Mucosa of rectum (tissue), 2 donors: ENCODE measurements around the gene CACNA1S.

Source experiments
- H3K27ac ChIP-seq, 2 donors: one replicate each; pipeline ENCODE4 v1.7.0; 2013; ENCODE audit warnings: inconsistent platforms in 2 of 2, low read depth in 2 of 2, low read length in 2 of 2
- H3K27me3 ChIP-seq, 2 donors: one replicate each; pipeline ENCODE4 v1.7.0; 2013; ENCODE audit warnings: low read length in 2 of 2; ENCODE audit not compliant: control insufficient read depth in 2 of 2, insufficient read depth in 2 of 2
- H3K36me3 ChIP-seq, 2 donors: one replicate each; pipeline ENCODE4 v1.7.0; 2013; ENCODE audit warnings: low read length in 2 of 2; ENCODE audit not compliant: control insufficient read depth in 2 of 2, insufficient read depth in 2 of 2
- H3K4me1 ChIP-seq, 2 donors: one replicate each; pipeline ENCODE4 v1.7.0; 2013; ENCODE audit warnings: low read length in 2 of 2, mild to moderate bottlenecking in 1 of 2; ENCODE audit not compliant: control insufficient read depth in 2 of 2, insufficient read depth in 2 of 2
- H3K4me3 ChIP-seq, 2 donors: one replicate each; pipeline ENCODE4 v1.7.0; 2013; ENCODE audit warnings: low read length in 2 of 2
- H3K9ac ChIP-seq, 2 donors: one replicate each; pipeline ENCODE4 v1.7.0; 2013; ENCODE audit warnings: low read length in 2 of 2, low read depth in 1 of 2, mild to moderate bottlenecking in 1 of 2
- H3K9me3 ChIP-seq, 2 donors: one replicate each; pipeline ENCODE4 v1.7.0; 2013; ENCODE audit warnings: low read length in 2 of 2; ENCODE audit not compliant: control insufficient read depth in 2 of 2
- donor health status: healthy.
- donor health status: Normal muscosa, but diverticular disease.

CACNA1S gene

GRCh38 chr1:201084295-201084694, 27.9 kb downstream of the CACNA1S start:
- no peak overlapping the region for H3K4me3 ChIP-seq
- H3K4me1 ChIP-seq, result no peaks in the 10 kb centered on the region
- H3K27ac ChIP-seq, result no peak overlapping the region
- H3K9ac ChIP-seq, result no peak overlapping the region
- no peaks in the 10 kb centered on the region for H3K36me3 ChIP-seq
- H3K9me3 ChIP-seq, result no peaks in the 10 kb centered on the region
- H3K27me3 ChIP-seq, result peaks cover 3% of the 10 kb centered on the region in 2 donors

DNA sequence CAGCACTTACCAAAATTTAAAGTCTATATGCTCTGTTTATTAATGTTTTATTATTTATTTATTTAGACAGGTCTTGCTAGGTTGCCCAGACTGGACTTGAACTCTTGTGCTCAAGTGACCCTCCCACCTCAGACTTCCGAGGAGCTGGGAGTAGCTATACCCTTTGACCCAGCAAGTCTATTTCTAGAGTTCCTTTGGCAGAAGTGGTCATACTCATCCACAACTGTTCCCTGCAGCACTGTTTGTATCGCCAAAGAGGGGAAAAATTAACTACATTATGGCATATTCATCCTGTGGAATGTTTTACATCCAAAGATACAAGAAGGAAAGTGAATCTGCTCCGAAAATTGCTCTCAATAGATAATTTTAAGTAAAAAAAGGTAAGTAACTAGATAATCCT, 28.5 kb downstream of the CACNA1S start:
- H3K36me3 ChIP-seq, result no peaks in the 10 kb centered on the region
- no peak overlapping the region for H3K9ac ChIP-seq
- H3K27me3 ChIP-seq, result peaks cover 3% of the 10 kb centered on the region in 2 donors
- H3K4me3 ChIP-seq, result no peak overlapping the region
- H3K27ac ChIP-seq, result no peak overlapping the region
- H3K9me3 ChIP-seq, result no peaks in the 10 kb centered on the region
- no peaks in the 10 kb centered on the region for H3K4me1 ChIP-seq

DNA sequence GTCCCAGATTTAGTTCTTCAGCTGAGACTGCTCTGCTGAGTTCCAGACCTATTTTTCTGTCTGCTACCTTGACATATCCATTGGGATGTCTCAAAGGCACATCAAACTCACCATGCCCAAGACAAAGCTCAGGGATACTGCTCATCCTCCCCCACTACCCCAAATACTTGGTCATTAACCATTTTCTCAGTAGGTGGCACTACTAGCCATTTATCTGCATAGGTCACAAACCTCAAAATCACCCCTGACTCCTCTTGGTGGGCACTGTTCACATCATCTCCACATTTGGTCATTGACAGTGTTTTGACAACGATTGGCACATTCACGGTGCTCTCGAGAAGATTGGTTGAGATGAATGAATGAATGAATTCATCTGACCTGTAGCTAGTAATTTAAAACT, 32.1 kb downstream of the CACNA1S start:
- Histone ChIP-seq H3K27me3 (peaks cover 0 to 2% of the 10 kb centered on the region in 2 donors), H3K36me3 (no peaks in the 10 kb centered on the region), H3K9me3 (no peaks in the 10 kb centered on the region), H3K9ac (no peak overlapping the region), H3K27ac (no peak overlapping the region), H3K4me3 (no peak overlapping the region), H3K4me1 (no peaks in the 10 kb centered on the region)

- no peaks in the 10 kb centered on the region for H3K36me3 ChIP-seq
- H3K27me3 ChIP-seq, result no peaks in the 10 kb centered on the region
- no peak overlapping the region for H3K9ac ChIP-seq
- no peak overlapping the region for H3K4me3 ChIP-seq
- H3K27ac ChIP-seq, result no peak overlapping the region
- no peaks in the 10 kb centered on the region for H3K4me1 ChIP-seq
- no peaks in the 10 kb centered on the region for H3K9me3 ChIP-seq
Measured at GRCh38 chr1:201077736-201078135, 34.5 kb downstream of the CACNA1S start.

DNA sequence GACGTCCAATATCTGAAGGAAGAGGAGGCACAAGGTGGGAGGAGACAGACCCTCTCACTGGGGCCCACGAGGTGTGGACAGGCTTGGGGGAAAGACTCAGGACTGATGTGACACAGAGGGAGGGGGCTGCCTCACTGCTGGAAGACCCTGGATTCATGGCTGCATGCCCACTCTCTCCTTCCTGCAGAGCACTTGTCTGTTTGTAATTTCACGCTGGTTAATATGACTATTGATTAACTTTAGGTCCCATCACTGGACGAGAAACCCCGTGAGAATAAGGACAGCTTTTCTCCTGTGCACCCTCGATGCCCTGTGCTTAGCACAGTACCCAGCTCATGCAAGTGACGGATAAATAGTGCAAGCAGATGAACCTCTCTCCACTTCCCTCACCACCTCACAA, 35.1 kb downstream of the CACNA1S start:
- no peaks in the 10 kb centered on the region for H3K4me1 ChIP-seq
- H3K36me3 ChIP-seq, result no peaks in the 10 kb centered on the region
- H3K27ac ChIP-seq, result no peak overlapping the region
- no peak overlapping the region for H3K4me3 ChIP-seq
- H3K9ac ChIP-seq, result no peak overlapping the region
- no peaks in the 10 kb centered on the region for H3K9me3 ChIP-seq
- H3K27me3 ChIP-seq, result peaks cover 0 to under 1% of the 10 kb centered on the region in 2 donors

GRCh38 chr1:201076092-201076491, 36.1 kb downstream of the CACNA1S start:
- H3K27ac ChIP-seq, result no peak overlapping the region
- no peaks in the 10 kb centered on the region for H3K9me3 ChIP-seq
- H3K4me1 ChIP-seq, result no peaks in the 10 kb centered on the region
- no peak overlapping the region for H3K9ac ChIP-seq
- H3K4me3 ChIP-seq, result no peak overlapping the region
- peaks cover 0 to 3% of the 10 kb centered on the region in 2 donors for H3K27me3 ChIP-seq
- no peaks in the 10 kb centered on the region for H3K36me3 ChIP-seq

DNA sequence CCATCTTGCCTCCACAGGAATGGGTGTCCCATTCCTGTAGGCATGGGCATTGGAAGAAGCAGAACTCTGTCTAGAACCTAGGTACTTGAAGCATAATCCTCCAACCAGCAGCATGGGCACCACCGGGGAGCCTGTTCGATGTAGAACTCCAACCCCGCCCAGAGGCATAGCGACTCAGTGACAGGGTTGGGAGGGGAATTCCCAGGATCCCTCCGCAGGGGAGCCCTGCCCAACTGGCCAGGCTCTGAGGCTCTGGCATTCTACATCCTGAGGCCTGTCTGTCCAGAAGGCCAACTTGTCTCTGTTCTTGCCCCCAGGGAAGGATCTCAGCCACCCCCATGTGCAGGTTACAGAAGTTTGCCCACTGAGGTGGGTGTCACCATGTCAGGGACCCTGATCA, 38.2 kb downstream of the CACNA1S start:
- Histone ChIP-seq H3K9me3 (no peaks in the 10 kb centered on the region), H3K27me3 (peaks cover 0 to 3% of the 10 kb centered on the region in 2 donors), H3K4me3 (no peak overlapping the region), H3K9ac (no peak overlapping the region), H3K27ac (no peak overlapping the region), H3K4me1 (no peaks in the 10 kb centered on the region), H3K36me3 (no peaks in the 10 kb centered on the region)

GRCh38 chr1:201072922-201073321, 39.3 kb downstream of the CACNA1S start:
- Histone ChIP-seq H3K4me1 (no peaks in the 10 kb centered on the region), H3K36me3 (no peaks in the 10 kb centered on the region), H3K9me3 (no peaks in the 10 kb centered on the region), H3K9ac (no peak overlapping the region), H3K4me3 (no peak overlapping the region), H3K27ac (no peak overlapping the region), H3K27me3 (peaks cover 0 to 3% of the 10 kb centered on the region in 2 donors)

DNA sequence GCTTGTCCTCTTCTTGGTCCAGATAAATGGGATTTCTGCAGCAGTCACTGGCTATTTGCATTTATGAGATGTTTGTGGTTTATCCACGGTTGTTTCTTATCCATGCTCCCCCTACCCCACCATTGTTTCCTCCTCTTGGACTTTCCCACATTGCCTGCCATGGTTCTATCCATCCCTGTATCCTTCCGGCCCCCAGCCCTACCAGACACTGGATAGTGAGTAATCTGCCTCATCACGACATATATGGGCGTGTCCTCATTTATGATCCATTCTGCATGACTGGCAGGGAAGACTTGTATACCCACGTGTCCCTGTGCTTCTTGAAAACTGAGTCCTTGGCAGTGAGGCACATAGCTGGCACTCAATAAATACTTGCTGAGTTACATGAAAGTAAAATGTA, 40.1 kb downstream of the CACNA1S start:
- Histone ChIP-seq H3K9me3 (no peaks in the 10 kb centered on the region), H3K4me3 (no peak overlapping the region), H3K9ac (no peak overlapping the region), H3K27ac (no peak overlapping the region), H3K36me3 (no peaks in the 10 kb centered on the region), H3K4me1 (no peaks in the 10 kb centered on the region), H3K27me3 (peaks cover 0 to 3% of the 10 kb centered on the region in 2 donors)

DNA sequence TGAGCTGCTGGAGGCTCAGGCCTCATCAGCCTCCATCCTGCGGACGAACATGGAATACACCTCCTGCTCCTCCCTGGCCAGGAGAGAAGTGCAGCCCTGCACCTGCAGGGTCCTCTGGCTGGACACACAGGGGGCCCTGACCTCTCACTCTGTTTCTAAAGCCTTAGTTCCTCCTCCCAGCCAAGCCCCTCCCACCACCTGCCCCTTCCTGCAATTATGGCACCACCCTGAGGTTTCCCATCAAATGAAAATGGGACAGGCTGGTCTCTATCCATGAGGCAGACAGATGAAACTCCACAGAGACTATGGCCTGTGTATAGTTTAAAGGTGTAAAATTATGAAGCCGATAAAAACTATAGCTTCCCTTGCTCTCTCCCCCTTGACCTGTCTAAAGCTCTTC, 42.6 kb downstream of the CACNA1S start:
- Histone ChIP-seq H3K9me3 (no peaks in the 10 kb centered on the region), H3K4me1 (no peaks in the 10 kb centered on the region), H3K27ac (no peak overlapping the region), H3K9ac (no peak overlapping the region), H3K27me3 (peaks cover 0 to 3% of the 10 kb centered on the region in 2 donors), H3K4me3 (no peak overlapping the region), H3K36me3 (no peaks in the 10 kb centered on the region)

GRCh38 chr1:201068976-201069375, 43.2 kb downstream of the CACNA1S start:
- Histone ChIP-seq H3K9ac (no peak overlapping the region), H3K27ac (no peak overlapping the region), H3K27me3 (peaks cover 0 to 3% of the 10 kb centered on the region in 2 donors), H3K4me1 (no peaks in the 10 kb centered on the region), H3K9me3 (no peaks in the 10 kb centered on the region), H3K4me3 (no peak overlapping the region), H3K36me3 (no peaks in the 10 kb centered on the region)
